Stimulated activated CD4-positive, alpha-beta T cell treated with anti-CD3 and anti-CD28 coated beads, Interleukin-4, amount 100 ng/mL, for 1 hour (primary cell): ENCODE data around the gene TMEM263.
A peak's percentile ranks its signal among the peaks of the same experiment; 100 is the strongest.

ENCODE experiments used
- DNase-seq: peaks from one replicate; pipeline ENCODE4 v3.0.0-alpha.2; 2020

TMEM263 gene

GRCh38 chr12:106953352-106954250, 2.1 kb upstream of the TMEM263 start:
- no peak for DNase-seq

- peak; percentile 14 for DNase-seq
These were observed 988 bp upstream of the TMEM263 start for GRCh38 chr12:106954462-106955376.

GRCh38 chr12:106956048-106956578, 406 bp downstream of the TMEM263 start:
- peak; percentile 56 for DNase-seq

- no peak for DNase-seq
These were observed 1.9 kb downstream of the TMEM263 start for GRCh38 chr12:106957583-106957982.

- DNase-seq: no peak
These were observed 4.7 kb downstream of the TMEM263 start for GRCh38 chr12:106960443-106960842.

GRCh38 chr12:106962286-106962685, 6.6 kb downstream of the TMEM263 start:
- no peak for DNase-seq

GRCh38 chr12:106964526-106964925, 8.8 kb downstream of the TMEM263 start:
- DNase-seq: no peak

- DNase-seq: no peak
These were observed 15.4 kb downstream of the TMEM263 start for GRCh38 chr12:106971065-106971464.

GRCh38 chr12:106973545-106973944, 17.8 kb downstream of the TMEM263 start:
- DNase-seq: no peak

GRCh38 chr12:106974511-106974910, 18.8 kb downstream of the TMEM263 start:
- DNase-seq: no peak

- DNase-seq: no peak
These were observed 19.4 kb downstream of the TMEM263 start for GRCh38 chr12:106975098-106975497.

GRCh38 chr12:106975993-106976658, 20.4 kb downstream of the TMEM263 start:
- DNase-seq: no peak

GRCh38 chr12:106976668-106977067, 21.0 kb downstream of the TMEM263 start:
- DNase-seq: no peak

- DNase-seq: no peak
These were observed 22.5 kb downstream of the TMEM263 start for GRCh38 chr12:106978035-106978800.

- no peak for DNase-seq
These were observed 25.2 kb downstream of the TMEM263 start for GRCh38 chr12:106980944-106981343.

GRCh38 chr12:106981788-106982187, 26.1 kb downstream of the TMEM263 start:
- no peak for DNase-seq

GRCh38 chr12:106982229-106982628, 26.5 kb downstream of the TMEM263 start:
- no peak for DNase-seq

GRCh38 chr12:106984588-106985137, 29.0 kb downstream of the TMEM263 start:
- DNase-seq: no peak

- no peak for DNase-seq
These were observed 29.8 kb downstream of the TMEM263 start for GRCh38 chr12:106985479-106985878.

- DNase-seq: no peak
These were observed 30.4 kb downstream of the TMEM263 start for GRCh38 chr12:106986135-106986534.

GRCh38 chr12:106986625-106987389, 31.1 kb downstream of the TMEM263 start, which contains the start of gene MTERF2:
Gene MTERF2, minus strand, starts transcription at chr12:106987146. Its CDS starts 8,432 bp downstream, at chr12:106978714.
- peak; percentile 78 for DNase-seq
